Activated CD4-positive, alpha-beta T cell treated with anti-CD3 and anti-CD28 coated beads, Interleukin-2, amount 10 ng/mL, durations not matched to agents 24 days and 14 days (primary cell): ENCODE data around the gene NFIX. TPM values are rescaled to one million over a fixed set of nuclear protein-coding genes. Genes with fewer than 3 reads are reported as not detected.

Experiments used
- DNase-seq: peaks from one replicate; pipeline ENCODE4 v3.0.0; 2022
- H3K27ac Mint-ChIP-seq: one replicate; pipeline ENCODE4 v1.8.0; 2022; ENCODE audit warnings: mild to moderate bottlenecking, mixed read lengths
- H3K27me3 Mint-ChIP-seq: one replicate; pipeline ENCODE4 v1.8.0; 2022; ENCODE audit warnings: mixed read lengths
- H3K36me3 Mint-ChIP-seq: one replicate; pipeline ENCODE4 v1.8.0; 2022; ENCODE audit warnings: low read depth, mild to moderate bottlenecking, mixed read lengths
- H3K4me1 Mint-ChIP-seq: one replicate; pipeline ENCODE4 v1.8.0; 2021; ENCODE audit warnings: mixed read lengths
- H3K4me3 Mint-ChIP-seq: one replicate; pipeline ENCODE4 v1.8.0; 2022; ENCODE audit warnings: mild to moderate bottlenecking, moderate library complexity, mixed read lengths
- H3K9me3 Mint-ChIP-seq: one replicate; pipeline ENCODE4 v1.8.0; 2021; ENCODE audit warnings: mixed read lengths
- intact Hi-C: fragments of 100-400 bp; cut with micrococcal nuclease; formaldehyde crosslinking; loops from one replicate; pipeline ENCODE4 v1.15.1; 2023
- total RNA-seq: library from RNA; stranded (reverse); gene quantifications from 2 replicates; pipeline ENCODE4 v1.2.3, GENCODE V29; 2022

Gene NFIX
- total RNA-seq, 1 donor from 2014 or later = 8.3 TPM

DNA sequence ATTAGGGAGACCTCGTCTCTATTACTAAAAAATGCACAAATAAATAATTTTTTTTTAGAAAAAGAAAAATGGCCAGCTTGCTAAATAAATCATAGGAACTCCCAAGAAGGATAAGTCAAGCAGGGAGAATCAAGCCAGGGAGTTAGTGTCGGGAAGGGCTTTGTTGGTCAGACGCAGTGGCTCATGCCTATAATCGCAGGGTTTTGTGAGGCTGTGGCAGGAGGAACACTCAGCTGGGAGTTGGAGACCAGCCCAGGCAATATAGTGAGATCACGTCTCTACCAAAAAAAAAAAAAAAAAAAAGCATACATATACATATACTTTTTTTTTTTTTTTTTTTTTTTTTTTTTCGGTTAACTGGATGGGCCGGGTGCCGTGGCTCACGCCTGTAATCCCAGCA is 131.8 kb downstream of the NFIX start:
- H3K36me3 Mint-ChIP-seq = peaks cover 35% of the 10 kb centered on the region
- no peak overlapping the region for H3K27ac Mint-ChIP-seq
- H3K9me3 Mint-ChIP-seq = no peaks in the 10 kb centered on the region
- DNase-seq = no peak
- H3K4me3 Mint-ChIP-seq = no peak overlapping the region
- H3K4me1 Mint-ChIP-seq = peaks cover 29% of the 10 kb centered on the region
- intact Hi-C loops = no loop called here
- no peaks in the 10 kb centered on the region for H3K27me3 Mint-ChIP-seq

GRCh38 chr19:13127811-13128575 is 132.7 kb downstream of the NFIX start:
- H3K4me3 Mint-ChIP-seq = no peak overlapping the region
- no peaks in the 10 kb centered on the region for H3K27me3 Mint-ChIP-seq
- H3K9me3 Mint-ChIP-seq = no peaks in the 10 kb centered on the region
- H3K36me3 Mint-ChIP-seq = peaks cover 35% of the 10 kb centered on the region
- H3K4me1 Mint-ChIP-seq = peaks cover 31% of the 10 kb centered on the region
- no peak for DNase-seq
- intact Hi-C loops = no loop called here
- no peak overlapping the region for H3K27ac Mint-ChIP-seq

- no peaks in the 10 kb centered on the region for H3K27me3 Mint-ChIP-seq
- H3K4me1 Mint-ChIP-seq = peaks cover 37% of the 10 kb centered on the region
- H3K27ac Mint-ChIP-seq = peak overlapping the region; percentile 63
- no peaks in the 10 kb centered on the region for H3K9me3 Mint-ChIP-seq
- no peak overlapping the region for H3K4me3 Mint-ChIP-seq
- H3K36me3 Mint-ChIP-seq = peaks cover 30% of the 10 kb centered on the region
- DNase-seq = no peak
- intact Hi-C loops = no loop called here
These were observed 133.3 kb downstream of the NFIX start for GRCh38 chr19:13128583-13128982.

DNA sequence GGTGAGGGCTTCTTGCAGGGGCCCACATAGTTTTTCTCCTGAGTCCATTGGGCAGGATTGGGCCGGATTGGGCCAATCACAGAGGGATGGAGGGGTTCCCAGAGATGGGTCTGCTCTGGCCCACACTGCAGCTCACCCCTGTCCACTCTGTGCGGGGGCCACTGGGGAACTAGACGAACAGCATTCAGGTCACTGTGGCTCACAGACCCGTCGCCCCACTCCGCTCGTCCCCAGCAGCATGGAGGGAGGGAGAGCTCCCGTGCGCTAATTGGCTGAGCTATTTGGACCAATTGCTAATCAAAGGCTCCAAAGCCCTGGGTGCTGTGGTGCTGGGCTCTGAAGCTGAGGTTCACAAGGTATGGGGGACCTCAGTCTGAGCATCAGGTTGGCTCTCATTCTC is 134.1 kb downstream of the NFIX start:
- Mint-ChIP-seq H3K27me3 (no peaks in the 10 kb centered on the region), H3K36me3 (peaks cover 29% of the 10 kb centered on the region), H3K27ac (no peak overlapping the region), H3K4me3 (no peak overlapping the region), H3K4me1 (peaks cover 39% of the 10 kb centered on the region), H3K9me3 (no peaks in the 10 kb centered on the region)
- no peak for DNase-seq
- intact Hi-C loops = no loop called here

DNA sequence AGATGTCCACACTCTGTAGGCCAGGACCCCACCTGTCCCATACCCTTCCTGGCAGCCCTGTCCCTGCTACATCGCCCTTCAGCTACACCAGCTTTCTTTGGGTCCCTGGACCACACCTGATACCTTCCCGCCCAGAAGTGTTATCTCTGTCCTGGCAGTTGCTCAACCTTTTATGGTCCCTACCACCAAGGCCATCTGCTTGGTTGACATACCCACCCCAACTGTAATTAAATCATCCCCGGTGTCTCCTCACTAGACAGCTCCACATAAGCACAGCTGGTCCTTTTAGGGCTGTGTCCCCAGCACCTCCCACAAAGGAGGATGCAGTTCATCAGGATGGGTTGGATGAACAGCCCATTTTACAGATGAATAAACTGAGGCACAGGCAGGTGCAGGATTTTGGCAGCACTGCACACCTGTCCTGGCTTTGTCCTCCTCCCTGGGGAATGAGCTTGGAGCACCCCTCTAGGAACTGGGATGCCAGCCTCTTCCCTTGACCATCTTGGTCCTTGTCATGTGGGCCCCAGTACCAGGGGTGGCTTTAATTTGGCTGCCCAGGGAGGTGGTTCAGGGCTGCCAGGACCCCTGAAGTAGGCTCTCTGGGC is 135.7 kb downstream of the NFIX start:
- Mint-ChIP-seq H3K4me1 (peaks cover 39% of the 10 kb centered on the region), H3K27me3 (no peaks in the 10 kb centered on the region), H3K36me3 (peaks cover 27% of the 10 kb centered on the region), H3K4me3 (no peak overlapping the region), H3K27ac (peak overlapping the region; percentile 98), H3K9me3 (no peaks in the 10 kb centered on the region)
- DNase-seq = no peak
- intact Hi-C loops = no loop called here

DNA sequence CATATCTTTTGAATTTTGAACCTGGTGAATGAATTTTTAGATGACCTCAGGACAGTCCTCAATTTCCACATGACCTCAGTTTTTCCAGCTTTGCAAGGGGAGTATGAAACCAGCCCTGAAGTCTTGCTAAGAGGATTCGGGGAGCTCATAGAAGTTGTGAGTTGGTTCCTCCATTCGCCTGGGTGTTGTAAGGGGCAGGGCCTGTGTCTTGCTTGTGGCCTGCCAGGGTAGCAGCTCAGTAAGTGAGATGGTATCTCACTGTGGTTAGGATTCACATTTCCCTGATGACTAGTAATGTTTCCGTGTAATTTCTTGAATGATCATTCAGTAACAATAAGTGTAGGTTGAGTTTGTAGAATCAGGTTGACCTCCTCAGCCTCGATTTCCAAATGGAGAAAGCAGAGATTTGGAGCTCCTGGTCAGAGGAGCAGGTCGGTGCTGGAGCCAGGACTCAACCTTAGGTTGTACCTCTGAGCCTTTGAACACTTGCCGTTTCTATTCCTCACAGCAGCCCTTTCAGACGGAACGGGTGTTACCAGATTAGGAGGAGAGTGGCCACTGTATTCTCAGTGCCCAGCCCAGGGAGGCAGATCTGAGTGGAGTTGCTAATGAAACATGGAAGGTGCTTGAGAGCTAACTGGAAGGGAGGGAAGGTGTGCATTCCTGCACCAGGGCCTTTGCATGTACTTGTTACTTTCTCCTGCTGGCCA is 137.4 kb downstream of the NFIX start:
- peaks cover 38% of the 10 kb centered on the region for H3K4me1 Mint-ChIP-seq
- H3K4me3 Mint-ChIP-seq = peak overlapping the region; percentile 85
- H3K9me3 Mint-ChIP-seq = no peaks in the 10 kb centered on the region
- H3K27me3 Mint-ChIP-seq = no peaks in the 10 kb centered on the region
- intact Hi-C loops = loop anchor here (1.0 kb wide), 4 partner anchors 14 to 32 kb away; partner anchors contain the start of genes IER2, NACC1 and STX10
- H3K27ac Mint-ChIP-seq = peak overlapping the region; percentile 98
- DNase-seq = peak; percentile 85
- H3K36me3 Mint-ChIP-seq = peaks cover 27% of the 10 kb centered on the region

GRCh38 chr19:13133241-13133870 is 138.1 kb downstream of the NFIX start:
- peaks cover 33% of the 10 kb centered on the region for H3K36me3 Mint-ChIP-seq
- intact Hi-C loops = no loop called here
- H3K4me1 Mint-ChIP-seq = peaks cover 33% of the 10 kb centered on the region
- no peak for DNase-seq
- no peaks in the 10 kb centered on the region for H3K27me3 Mint-ChIP-seq
- H3K27ac Mint-ChIP-seq = peak overlapping the region; percentile 98
- H3K9me3 Mint-ChIP-seq = no peaks in the 10 kb centered on the region
- peak overlapping the region; percentile 85 for H3K4me3 Mint-ChIP-seq

DNA sequence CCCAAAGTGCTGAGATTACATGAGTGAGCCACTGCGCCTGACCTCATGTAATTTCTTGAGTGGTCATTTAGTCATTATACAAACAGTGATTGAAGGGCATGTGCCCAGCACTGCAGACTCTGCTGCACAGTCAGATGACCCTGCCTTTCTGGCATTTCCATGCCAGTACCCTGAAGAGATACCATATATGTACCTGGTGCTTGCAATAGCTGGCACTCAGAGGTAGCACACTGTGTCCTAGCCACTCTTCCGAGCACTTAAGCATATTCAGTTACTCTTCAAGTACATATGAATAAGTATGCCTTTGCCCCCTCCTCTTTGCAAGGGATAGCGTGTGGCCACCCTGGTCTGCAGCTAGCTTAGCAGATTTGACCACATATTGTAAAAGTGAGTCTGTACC is 139.4 kb downstream of the NFIX start:
- DNase-seq = no peak
- intact Hi-C loops = no loop called here
- Mint-ChIP-seq H3K9me3 (no peaks in the 10 kb centered on the region), H3K4me1 (peaks cover 28% of the 10 kb centered on the region), H3K4me3 (no peak overlapping the region), H3K27ac (peak overlapping the region; percentile 70), H3K36me3 (peaks cover 37% of the 10 kb centered on the region), H3K27me3 (no peaks in the 10 kb centered on the region)

DNA sequence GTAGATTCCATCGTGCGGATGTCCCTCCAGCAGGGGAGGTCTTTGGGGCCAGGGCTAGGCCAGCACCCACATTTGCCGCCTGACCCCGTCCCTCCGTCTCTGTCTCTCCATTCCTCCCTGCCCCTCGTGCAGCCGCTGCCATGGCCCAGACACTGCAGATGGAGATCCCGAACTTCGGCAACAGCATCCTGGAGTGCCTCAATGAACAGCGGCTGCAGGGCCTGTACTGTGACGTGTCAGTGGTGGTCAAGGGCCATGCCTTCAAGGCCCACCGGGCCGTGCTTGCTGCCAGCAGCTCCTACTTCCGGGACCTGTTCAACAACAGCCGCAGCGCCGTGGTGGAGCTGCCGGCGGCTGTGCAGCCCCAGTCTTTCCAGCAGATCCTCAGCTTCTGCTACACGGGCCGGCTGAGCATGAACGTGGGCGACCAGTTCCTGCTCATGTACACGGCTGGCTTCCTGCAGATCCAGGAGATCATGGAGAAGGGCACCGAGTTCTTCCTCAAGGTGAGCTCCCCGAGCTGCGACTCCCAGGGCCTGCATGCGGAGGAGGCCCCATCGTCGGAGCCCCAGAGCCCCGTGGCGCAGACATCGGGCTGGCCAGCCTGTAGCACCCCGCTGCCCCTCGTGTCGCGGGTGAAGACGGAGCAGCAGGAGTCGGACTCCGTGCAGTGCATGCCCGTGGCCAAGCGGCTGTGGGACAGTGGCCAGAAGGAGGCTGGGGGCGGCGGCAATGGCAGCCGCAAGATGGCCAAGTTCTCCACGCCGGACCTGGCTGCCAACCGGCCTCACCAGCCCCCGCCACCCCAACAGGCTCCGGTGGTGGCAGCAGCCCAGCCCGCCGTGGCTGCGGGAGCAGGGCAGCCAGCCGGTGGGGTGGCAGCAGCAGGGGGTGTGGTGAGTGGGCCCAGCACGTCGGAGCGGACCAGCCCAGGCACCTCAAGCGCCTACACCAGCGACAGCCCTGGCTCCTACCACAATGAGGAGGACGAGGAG is 140.1 kb downstream of the NFIX start:
- no peaks in the 10 kb centered on the region for H3K9me3 Mint-ChIP-seq
- DNase-seq = no peak
- H3K27ac Mint-ChIP-seq = peak overlapping the region; percentile 42
- no peak overlapping the region for H3K4me3 Mint-ChIP-seq
- intact Hi-C loops = no loop called here
- H3K27me3 Mint-ChIP-seq = no peaks in the 10 kb centered on the region
- peaks cover 36% of the 10 kb centered on the region for H3K36me3 Mint-ChIP-seq
- H3K4me1 Mint-ChIP-seq = peaks cover 28% of the 10 kb centered on the region

DNA sequence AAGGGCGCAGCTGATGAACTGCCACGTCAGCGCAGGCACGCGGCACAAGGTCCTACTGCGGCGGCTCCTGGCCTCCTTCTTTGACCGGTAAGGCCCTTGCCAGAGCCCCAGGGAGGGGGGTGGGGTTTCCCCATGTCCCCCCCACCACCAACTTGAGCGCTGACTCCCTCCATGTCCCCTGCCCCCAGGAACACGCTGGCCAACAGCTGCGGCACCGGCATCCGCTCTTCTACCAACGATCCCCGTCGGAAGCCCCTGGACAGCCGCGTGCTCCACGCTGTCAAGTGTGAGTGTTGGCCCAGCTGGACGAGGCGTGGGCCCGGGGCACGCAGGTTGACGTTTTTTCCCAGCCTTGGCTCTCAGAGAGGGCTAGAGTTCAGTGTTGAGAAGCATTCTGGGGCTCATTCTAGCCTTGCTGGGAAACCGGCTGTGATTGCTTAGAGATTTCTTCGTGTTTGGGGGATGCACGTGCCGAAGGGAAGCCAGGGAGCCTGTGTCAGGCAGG is 142.1 kb downstream of the NFIX start:
- Mint-ChIP-seq H3K4me3 (no peak overlapping the region), H3K27ac (no peak overlapping the region), H3K9me3 (no peaks in the 10 kb centered on the region), H3K36me3 (peaks cover 36% of the 10 kb centered on the region), H3K27me3 (no peaks in the 10 kb centered on the region), H3K4me1 (peaks cover 14% of the 10 kb centered on the region)
- no peak for DNase-seq
- intact Hi-C loops = no loop called here

- Mint-ChIP-seq H3K36me3 (peaks cover 34% of the 10 kb centered on the region), H3K27ac (no peak overlapping the region), H3K4me3 (no peak overlapping the region), H3K27me3 (no peaks in the 10 kb centered on the region), H3K9me3 (no peaks in the 10 kb centered on the region), H3K4me1 (peaks cover 4% of the 10 kb centered on the region)
- DNase-seq = no peak
- intact Hi-C loops = no loop called here
These were observed 143.1 kb downstream of the NFIX start for GRCh38 chr19:13138171-13138915.

GRCh38 chr19:13138916-13139198 is 143.6 kb downstream of the NFIX start:
- Mint-ChIP-seq H3K4me3 (no peak overlapping the region), H3K9me3 (no peaks in the 10 kb centered on the region), H3K27me3 (no peaks in the 10 kb centered on the region), H3K27ac (no peak overlapping the region), H3K36me3 (peaks cover 38% of the 10 kb centered on the region), H3K4me1 (no peaks in the 10 kb centered on the region)
- DNase-seq = no peak
- intact Hi-C loops = no loop called here
